GM12801 (cell line): ENCODE data around the gene CUL3.

Source experiments
- CTCF ChIP-seq: IDR thresholded peaks from one replicate; pipeline ENCODE4 v1.5.1; 2011; ENCODE audit warnings: control low read depth; ENCODE audit not compliant: insufficient read length; ENCODE audit errors: extremely low read depth

CUL3 gene

DNA sequence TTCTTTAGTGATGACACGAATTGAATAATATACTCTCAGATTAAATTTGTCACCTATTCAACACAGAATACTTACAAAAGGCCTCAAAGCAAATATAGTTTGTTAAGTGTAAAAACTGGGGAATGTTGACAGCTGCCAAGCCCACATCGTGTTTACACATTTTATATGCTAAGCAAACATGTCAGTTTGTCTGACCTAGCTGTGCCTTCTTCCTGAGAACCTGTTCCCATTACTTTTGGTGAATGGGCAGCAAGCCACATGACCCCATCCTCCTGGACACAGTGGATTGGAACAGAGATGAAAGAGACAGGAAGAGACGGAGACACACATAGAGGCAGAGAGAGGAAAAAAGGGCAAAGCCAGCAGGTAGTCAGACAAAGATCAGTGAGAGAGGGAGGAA lies 22.9 kb upstream of the CUL3 start:
- TF ChIP-seq CTCF = no peak

- TF ChIP-seq CTCF = no peak
These were observed 16.8 kb upstream of the CUL3 start for GRCh38 chr2:224601923-224602322.

- TF ChIP-seq CTCF = no peak
These were observed 13.5 kb upstream of the CUL3 start for GRCh38 chr2:224598678-224599077.

- TF ChIP-seq CTCF = no peak
These were observed 11.1 kb upstream of the CUL3 start for GRCh38 chr2:224596289-224596688.

- no peak for TF ChIP-seq CTCF
These were observed 10.4 kb upstream of the CUL3 start for GRCh38 chr2:224595518-224595917.

GRCh38 chr2:224594840-224595239 lies 9.7 kb upstream of the CUL3 start:
- no peak for TF ChIP-seq CTCF

DNA sequence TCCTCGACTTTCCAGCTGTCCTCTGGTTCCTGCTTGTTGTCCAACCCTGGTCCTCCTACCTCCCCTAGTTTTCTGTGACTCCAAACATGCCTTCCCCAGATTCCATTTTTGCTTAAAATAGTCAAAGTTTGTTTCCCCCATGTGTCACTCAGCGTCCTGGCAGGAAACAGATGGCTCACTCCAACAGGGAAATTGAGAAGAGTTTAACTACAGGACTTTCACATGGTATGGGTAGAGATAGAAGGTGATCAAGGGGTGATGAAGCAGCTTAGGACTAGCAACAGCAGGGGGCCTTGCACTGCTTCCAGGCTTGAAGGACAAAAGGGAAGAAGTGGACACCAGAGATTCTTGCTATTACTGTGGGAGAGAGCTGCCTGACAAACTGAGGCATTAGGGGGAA lies 6.1 kb upstream of the CUL3 start:
- TF ChIP-seq CTCF = no peak

DNA sequence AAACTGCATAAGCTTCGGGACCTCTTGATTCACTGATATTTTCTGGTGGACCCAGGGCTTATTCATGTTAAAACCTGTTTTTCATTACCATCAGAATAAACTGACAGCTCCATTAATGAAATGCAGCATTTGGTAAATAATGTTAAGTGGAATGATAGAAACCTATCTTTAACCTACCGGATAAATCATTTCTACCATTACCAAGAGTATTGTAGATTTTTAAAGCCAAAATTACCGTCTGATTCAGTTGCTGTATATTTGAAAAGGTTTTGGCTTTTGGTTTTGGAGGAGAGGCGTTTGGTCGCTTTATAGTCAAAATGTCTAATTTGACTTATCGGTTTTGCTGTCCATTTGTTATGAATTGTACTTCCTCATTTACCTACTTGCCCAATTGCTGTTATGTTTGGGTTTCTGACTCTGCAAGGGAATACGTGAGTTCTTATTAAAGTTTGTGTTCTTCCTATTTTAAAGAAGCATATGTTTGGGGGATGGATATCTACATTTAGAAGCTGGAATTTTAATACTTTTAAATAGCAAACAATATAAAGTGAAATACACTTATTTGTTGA lies 1.0 kb upstream of the CUL3 start:
- TF ChIP-seq CTCF = no peak
